HFFc6 (cell line): Measurements from ENCODE around the gene TMC4. TPM values are rescaled to one million over a fixed set of nuclear protein-coding genes. Genes with fewer than 3 reads are reported as not detected.
"Not testable (repeated sequence)": the region's sequence is repeated elsewhere in the genome, so short reads cannot be mapped to it uniquely, and the experiment has no call there.

Source experiments
- DNase-seq: peaks from one replicate; pipeline ENCODE4 v3.0.0-alpha.2; 2018
- H3K27ac Mint-ChIP-seq: 2 replicates; pipeline ENCODE4 v1.8.0; 2020; ENCODE audit warnings: mild to moderate bottlenecking, mixed read lengths
- H3K27me3 Mint-ChIP-seq: 2 replicates; pipeline ENCODE4 v1.8.0; 2021; ENCODE audit warnings: mild to moderate bottlenecking, moderate library complexity, mixed read lengths; ENCODE audit not compliant: insufficient read depth
- H3K36me3 Mint-ChIP-seq: 2 replicates; pipeline ENCODE4 v1.8.0; 2021; ENCODE audit warnings: low read depth, mixed read lengths
- H3K4me1 Mint-ChIP-seq: 2 replicates; pipeline ENCODE4 v1.8.0; 2020; ENCODE audit warnings: low read depth, mixed read lengths
- H3K4me3 Mint-ChIP-seq: 2 replicates; pipeline ENCODE4 v1.8.0; 2020; ENCODE audit warnings: mild to moderate bottlenecking, moderate library complexity, mixed read lengths
- H3K9me3 Mint-ChIP-seq: 2 replicates; pipeline ENCODE4 v1.8.0; 2020; ENCODE audit warnings: mild to moderate bottlenecking, mixed read lengths
- total RNA-seq, 6 experiments: library from RNA; stranded (reverse); fragmentation: NEBNext Ultra II Directional; extraction: Animal tissue kit (Norgen Biotek cat#: 25700); gene quantifications; 2 replicates in 1 of 6; 3 replicates in 5 of 6; pipeline ENCODE4 v1.2.3, GENCODE V29; 2021
- TF ChIP-seq, protein P1 (sequence below): fragments of 200-600 bp; sonication (generic); IDR thresholded peaks from 2 replicates; pipeline ENCODE4 v1.5.0; 2021; ENCODE audit warnings: antibody characterized with exemption, mild to moderate bottlenecking

Gene TMC4
- total RNA-seq, 6 experiments from 2014 or later, result 0.43 to 0.70 (median 0.55) TPM

DNA sequence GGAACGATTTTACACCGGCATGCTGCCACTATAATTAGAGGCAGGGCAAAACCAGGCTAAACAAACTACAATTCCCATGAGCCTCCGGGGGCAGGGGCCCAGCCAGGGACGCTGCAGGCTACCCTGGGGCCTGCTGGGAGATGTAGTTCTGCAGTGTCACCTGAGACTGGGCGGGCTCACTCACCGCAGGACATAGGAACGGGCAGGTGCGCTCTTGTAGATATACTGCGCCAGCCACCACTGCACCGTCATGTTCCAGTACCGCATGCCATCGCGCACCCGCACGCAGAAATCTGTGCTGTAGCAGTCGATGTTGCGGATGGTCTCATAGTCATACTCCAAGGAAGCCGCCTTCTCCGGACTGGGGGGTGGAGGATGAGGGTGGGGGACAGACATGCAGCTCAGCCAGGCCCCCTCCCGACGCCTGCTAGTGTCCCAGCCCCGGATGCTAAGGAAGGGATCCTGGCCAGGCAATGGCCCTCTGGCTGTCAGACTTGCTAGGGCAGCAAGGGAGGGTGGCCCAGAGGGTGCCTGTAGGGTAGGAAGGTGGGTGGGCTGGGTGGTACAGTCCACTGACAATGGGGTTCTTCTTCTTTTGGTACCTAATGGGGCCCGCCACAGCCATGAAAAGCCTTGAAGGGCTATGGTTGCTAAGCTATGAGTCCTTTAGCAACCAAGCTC lies 5.8 kb upstream of the TMC4 start:
- TF ChIP-seq, protein P1, sequence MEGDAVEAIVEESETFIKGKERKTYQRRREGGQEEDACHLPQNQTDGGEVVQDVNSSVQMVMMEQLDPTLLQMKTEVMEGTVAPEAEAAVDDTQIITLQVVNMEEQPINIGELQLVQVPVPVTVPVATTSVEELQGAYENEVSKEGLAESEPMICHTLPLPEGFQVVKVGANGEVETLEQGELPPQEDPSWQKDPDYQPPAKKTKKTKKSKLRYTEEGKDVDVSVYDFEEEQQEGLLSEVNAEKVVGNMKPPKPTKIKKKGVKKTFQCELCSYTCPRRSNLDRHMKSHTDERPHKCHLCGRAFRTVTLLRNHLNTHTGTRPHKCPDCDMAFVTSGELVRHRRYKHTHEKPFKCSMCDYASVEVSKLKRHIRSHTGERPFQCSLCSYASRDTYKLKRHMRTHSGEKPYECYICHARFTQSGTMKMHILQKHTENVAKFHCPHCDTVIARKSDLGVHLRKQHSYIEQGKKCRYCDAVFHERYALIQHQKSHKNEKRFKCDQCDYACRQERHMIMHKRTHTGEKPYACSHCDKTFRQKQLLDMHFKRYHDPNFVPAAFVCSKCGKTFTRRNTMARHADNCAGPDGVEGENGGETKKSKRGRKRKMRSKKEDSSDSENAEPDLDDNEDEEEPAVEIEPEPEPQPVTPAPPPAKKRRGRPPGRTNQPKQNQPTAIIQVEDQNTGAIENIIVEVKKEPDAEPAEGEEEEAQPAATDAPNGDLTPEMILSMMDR, result 0 out of 2 replicates have a peak, but pooled peaks have one; percentile 7
- no peaks in the 10 kb centered on the region for H3K4me1 Mint-ChIP-seq
- H3K4me3 Mint-ChIP-seq, result no peak overlapping the region
- H3K36me3 Mint-ChIP-seq, result peaks cover 23% of the 10 kb centered on the region
- DNase-seq, result no peak
- no peak overlapping the region for H3K27ac Mint-ChIP-seq
- H3K9me3 Mint-ChIP-seq, result no peaks in the 10 kb centered on the region
- no peaks in the 10 kb centered on the region; the same call in 1 of the 2 replicates for H3K27me3 Mint-ChIP-seq

DNA sequence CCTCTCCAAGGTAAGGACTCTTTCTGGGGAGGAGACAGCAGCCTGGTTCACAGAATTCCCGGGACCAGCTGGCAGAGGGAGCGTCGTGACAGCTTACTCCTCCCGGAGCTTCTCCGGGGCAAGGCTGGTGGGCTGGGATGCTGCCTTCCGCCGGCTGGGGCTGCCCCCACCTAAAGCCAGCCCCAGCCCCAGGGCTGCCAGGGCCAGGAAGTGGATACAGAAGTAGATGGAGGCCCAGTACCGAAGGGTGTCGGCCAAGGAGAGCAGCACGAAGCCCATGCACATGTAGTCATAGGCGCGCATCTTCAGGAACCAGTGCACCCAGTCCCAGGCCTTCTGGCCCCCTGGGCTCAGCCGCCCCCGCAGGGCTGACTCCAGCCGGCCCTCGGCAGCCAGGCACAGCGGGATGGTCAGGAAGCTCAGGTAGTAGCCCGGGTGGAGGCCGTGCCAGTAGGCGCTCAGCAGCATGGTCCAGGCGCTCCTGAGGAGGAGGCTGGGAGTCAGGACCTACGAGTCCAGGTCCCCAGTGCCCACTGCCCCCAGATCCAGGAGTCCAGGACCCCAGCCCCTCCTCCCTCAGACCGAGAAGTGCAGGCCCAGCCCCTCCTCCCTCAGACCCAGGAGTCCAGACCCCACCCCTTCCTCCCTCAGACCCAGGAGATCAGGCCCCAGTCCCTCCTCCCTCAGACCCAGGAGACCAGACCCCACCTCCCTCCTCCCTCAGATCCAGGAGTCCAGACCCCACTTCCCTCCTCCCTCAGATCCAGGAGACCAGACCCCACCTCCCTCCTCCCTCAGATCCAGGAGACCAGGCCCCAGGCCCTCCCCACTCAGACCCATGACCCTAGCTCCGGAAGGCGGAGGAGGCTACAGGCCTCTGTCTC lies 1.2 kb upstream of the TMC4 start:
- TF ChIP-seq, protein P1, result no peak
- Mint-ChIP-seq H3K36me3 (peaks cover 14% of the 10 kb centered on the region), H3K4me1 (peaks cover 5% of the 10 kb centered on the region; the same call in 1 of the 2 replicates), H3K27me3 (peaks cover 9% of the 10 kb centered on the region; the same call in 1 of the 2 replicates), H3K4me3 (no peak overlapping the region), H3K9me3 (no peaks in the 10 kb centered on the region), H3K27ac (no peak overlapping the region)
- no peak for DNase-seq

DNA sequence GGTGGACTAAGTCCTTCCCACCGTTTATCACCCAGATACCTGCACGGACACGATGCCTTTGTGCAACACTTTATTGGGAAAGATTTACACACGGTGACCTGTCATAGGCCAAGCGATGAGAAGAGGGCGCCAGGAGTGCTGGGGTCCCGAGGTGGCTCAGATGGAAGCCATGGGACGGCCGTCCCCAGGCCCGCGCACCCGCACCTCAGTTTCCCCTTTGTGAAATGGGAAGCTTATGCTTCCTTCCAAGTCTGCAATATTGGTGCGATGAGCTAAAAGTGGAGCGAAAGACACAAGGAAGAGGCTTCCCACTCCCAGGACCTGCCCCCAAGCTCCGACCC lies 369 bp upstream of the TMC4 start:
- Mint-ChIP-seq H3K27ac (no peak overlapping the region), H3K4me1 (peaks cover 5% of the 10 kb centered on the region; the same call in 1 of the 2 replicates), H3K36me3 (peaks cover 9% of the 10 kb centered on the region), H3K27me3 (peaks cover 9% of the 10 kb centered on the region; the same call in 1 of the 2 replicates), H3K4me3 (no peak overlapping the region), H3K9me3 (no peaks in the 10 kb centered on the region)
- DNase-seq, result no peak
- TF ChIP-seq, protein P1, result no peak

DNA sequence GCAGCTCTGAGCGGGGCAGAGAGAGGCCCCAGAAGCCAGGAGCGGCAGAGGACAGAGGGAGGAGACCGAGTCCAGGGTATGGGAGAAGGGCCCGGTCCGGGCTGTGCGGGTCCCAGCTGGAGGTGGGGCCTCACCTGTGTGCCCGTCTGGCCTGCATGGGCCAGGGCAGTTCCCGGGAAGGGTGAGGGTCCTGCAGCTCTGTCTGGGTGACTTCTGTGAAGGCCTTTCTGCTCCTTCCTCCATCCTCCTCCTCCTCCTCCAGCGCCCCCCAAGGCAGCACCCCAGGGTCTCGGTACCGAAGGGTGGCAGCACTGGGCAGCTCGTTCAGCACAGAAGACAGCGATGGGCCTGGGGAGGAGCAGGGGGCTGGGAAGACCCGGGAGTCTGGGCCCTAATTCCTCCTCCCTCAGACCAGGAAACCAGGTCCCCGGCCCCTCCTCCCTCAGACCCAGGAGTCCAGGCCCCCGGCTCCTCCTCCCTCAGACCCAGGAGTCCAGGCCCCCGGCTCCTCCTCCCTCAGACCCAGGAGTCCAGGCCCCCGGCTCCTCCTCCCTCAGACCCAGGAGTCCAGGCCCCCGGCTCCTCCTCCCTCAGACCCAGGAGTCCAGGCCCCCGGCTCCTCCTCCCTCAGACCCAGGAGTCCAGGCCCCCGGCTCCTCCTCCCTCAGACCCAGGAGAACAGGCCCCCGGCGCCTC lies 1.1 kb downstream of the TMC4 start:
- not testable (repeated sequence) for H3K9me3 Mint-ChIP-seq, H3K36me3 Mint-ChIP-seq, H3K4me3 Mint-ChIP-seq, DNase-seq, H3K27me3 Mint-ChIP-seq, H3K4me1 Mint-ChIP-seq
- H3K27ac Mint-ChIP-seq, result peak overlapping the region; percentile 40; the same call in 1 of the 2 replicates

DNA sequence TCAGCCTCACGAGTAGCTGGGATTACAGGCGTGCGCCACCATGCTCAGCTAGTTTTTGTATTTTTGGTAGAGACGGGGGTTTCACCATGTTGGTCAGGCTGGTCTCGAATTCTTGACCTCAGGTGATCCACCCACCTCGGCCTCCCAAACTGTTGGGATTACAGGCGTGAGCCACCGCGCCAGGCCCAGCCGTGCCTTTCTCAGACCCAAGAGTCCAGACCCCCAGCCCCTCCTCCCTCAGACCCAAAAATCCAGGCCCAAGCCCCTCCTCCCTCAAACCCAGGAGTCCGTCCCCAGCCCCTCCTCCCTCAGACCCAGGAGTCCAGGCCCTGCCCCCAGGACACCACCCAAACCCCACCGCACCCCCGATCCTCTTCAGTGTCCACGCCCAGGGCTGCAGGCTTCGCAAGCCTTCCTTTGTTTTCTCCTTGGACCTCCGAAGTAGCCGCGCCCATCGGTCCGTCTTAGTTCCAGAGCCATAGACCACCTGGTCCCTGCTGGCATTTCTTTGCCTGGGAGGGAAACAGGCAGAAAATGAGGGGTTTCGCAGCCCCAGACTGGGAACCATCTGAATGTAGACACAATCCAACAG lies 3.7 kb downstream of the TMC4 start:
- H3K4me1 Mint-ChIP-seq, result peaks cover 5% of the 10 kb centered on the region; the same call in 1 of the 2 replicates
- H3K36me3 Mint-ChIP-seq, result peaks cover 2% of the 10 kb centered on the region; the same call in 1 of the 2 replicates
- TF ChIP-seq, protein P1, result no peak
- H3K27ac Mint-ChIP-seq, result no peak overlapping the region
- H3K9me3 Mint-ChIP-seq, result peaks cover 12% of the 10 kb centered on the region
- H3K4me3 Mint-ChIP-seq, result no peak overlapping the region
- DNase-seq, result no peak
- peaks cover 11% of the 10 kb centered on the region for H3K27me3 Mint-ChIP-seq
